Loucy (cell line): ENCODE results near the gene ITGB5.

ENCODE experiments used
- CTCF ChIP-seq: fragments of 200-600 bp; sonication (generic); conservative IDR thresholded peaks from 2 replicates; pipeline ENCODE4 v1.5.1; 2014; ENCODE audit warnings: mild to moderate bottlenecking, antibody characterized with exemption, low read length
- EZH2phosphoT487 ChIP-seq: fragments of 200-600 bp; IDR thresholded peaks from 2 replicates; pipeline ENCODE4 v1.6.1; 2018; ENCODE audit warnings: antibody characterized with exemption, mild to moderate bottlenecking, moderate library complexity, borderline replicate concordance

- TF ChIP-seq CTCF (no peak), EZH2phosphoT487 (no peak)
These were observed 105.4 kb downstream of the ITGB5 start for GRCh38 chr3:124781476-124782376.
